Activated CD8-positive, alpha-beta T cell treated with anti-CD3 and anti-CD28 coated beads, Interleukin-2, amount 10 ng/mL, durations not matched to agents 7 days and 5 days (primary cell): Measurements from ENCODE around the gene MED31. TPM values are rescaled to one million over a fixed set of nuclear protein-coding genes. Genes with fewer than 3 reads are reported as not detected.
"Not testable (repeated sequence)": the region's sequence is repeated elsewhere in the genome, so short reads cannot be mapped to it uniquely, and the experiment has no call there.

Source experiments
- ATAC-seq: fragments of 150-1000 bp; cut with Tn5 transposase; one replicate; pipeline ENCODE4 v1.10.0; 2021; ENCODE audit warnings: moderate library complexity
- CTCF ChIA-PET: fragments of 350-600 bp; sonication (Branson Sonifier 250); formaldehyde crosslinking; loops from one replicate; lab custom pipeline; 2021; ENCODE audit warnings: antibody characterized with exemption; lab: Charles Lee
- POLR2A ChIA-PET: fragments of 350-600 bp; sonication (Branson Sonifier 250); formaldehyde crosslinking; loops from one replicate; lab custom pipeline; 2021; ENCODE audit warnings: antibody characterized with exemption; lab: Charles Lee
- DNase-seq: peaks from one replicate; pipeline ENCODE4 v3.0.0-alpha.2; 2020
- H3K27ac Mint-ChIP-seq: one replicate; pipeline ENCODE4 v1.8.0; 2021; ENCODE audit warnings: mild to moderate bottlenecking, mixed read lengths
- H3K27me3 Mint-ChIP-seq: one replicate; pipeline ENCODE4 v1.8.0; 2021; ENCODE audit warnings: low read depth, mixed read lengths
- H3K36me3 Mint-ChIP-seq: one replicate; pipeline ENCODE4 v1.8.0; 2021; ENCODE audit warnings: low read depth, mixed read lengths
- H3K4me1 Mint-ChIP-seq: one replicate; pipeline ENCODE4 v1.8.0; 2021; ENCODE audit warnings: low read depth, mixed read lengths
- H3K4me3 Mint-ChIP-seq: one replicate; pipeline ENCODE4 v1.8.0; 2021; ENCODE audit warnings: mild to moderate bottlenecking, mixed read lengths
- H3K9me3 Mint-ChIP-seq: one replicate; pipeline ENCODE4 v1.8.0; 2022; ENCODE audit warnings: mixed read lengths; ENCODE audit not compliant: insufficient read depth
- total RNA-seq, 2 experiments: library from RNA; stranded (reverse); gene quantifications; one replicate each; pipeline ENCODE4 v1.2.3, GENCODE V29; 2021

The MED31 gene
- total RNA-seq, 2 experiments from 2014 or later: 16.9 to 20.2 TPM

DNA sequence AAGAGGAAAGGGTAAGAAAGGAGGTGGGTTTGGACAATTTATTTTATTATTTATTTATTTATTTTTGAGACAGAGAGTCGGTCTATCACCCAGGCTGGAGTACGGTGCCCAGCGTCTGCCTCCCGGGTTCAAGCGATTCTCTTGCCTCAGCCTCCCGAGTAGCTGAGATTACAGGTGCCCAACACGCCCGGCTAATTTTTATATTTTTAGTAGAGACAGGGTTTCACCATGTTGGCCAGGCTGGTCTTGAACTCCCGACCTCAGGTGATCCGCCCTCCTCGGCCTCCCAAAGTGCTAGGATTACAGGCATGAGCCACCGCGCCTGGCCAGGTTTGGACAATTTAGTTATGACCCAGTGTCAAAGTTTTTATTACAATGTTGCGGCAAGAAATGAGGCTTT lies 11.8 kb upstream of the MED31 start:
- H3K4me3 Mint-ChIP-seq, DNase-seq, CTCF ChIA-PET, H3K9me3 Mint-ChIP-seq, H3K36me3 Mint-ChIP-seq, ATAC-seq, H3K27ac Mint-ChIP-seq, POLR2A ChIA-PET: not testable (repeated sequence)
- Mint-ChIP-seq H3K4me1 (peaks cover 30% of the 10 kb centered on the region), H3K27me3 (peaks cover 16% of the 10 kb centered on the region)

GRCh38 chr17:6661464-6661848 lies 10.1 kb upstream of the MED31 start:
- no peak overlapping the region for H3K27ac Mint-ChIP-seq
- CTCF ChIA-PET: interaction anchor here (0.8 to 1.4 kb wide), 6 partner anchors 11 to 343 kb away, joined by 3 read pairs; no protein-coding TSS in a partner anchor
- peaks cover 37% of the 10 kb centered on the region for H3K4me1 Mint-ChIP-seq
- POLR2A ChIA-PET: interaction anchor here (1.1 kb wide), 1 partner anchor 96 kb away, joined by 3 read pairs; no protein-coding TSS in a partner anchor
- H3K27me3 Mint-ChIP-seq: peaks cover 12% of the 10 kb centered on the region
- ATAC-seq (no peak), DNase-seq (no peak)
- H3K4me3 Mint-ChIP-seq: no peak overlapping the region
- no peaks in the 10 kb centered on the region for H3K9me3 Mint-ChIP-seq
- peaks cover 5% of the 10 kb centered on the region for H3K36me3 Mint-ChIP-seq

- peaks cover 15% of the 10 kb centered on the region for H3K27me3 Mint-ChIP-seq
- DNase-seq (peak; percentile 47), ATAC-seq (no peak)
- peaks cover 5% of the 10 kb centered on the region for H3K36me3 Mint-ChIP-seq
- ChIA-PET POLR2A (interaction anchor here (1.1 kb wide), 1 partner anchor 97 kb away, joined by 3 read pairs; no protein-coding TSS in a partner anchor), CTCF (interaction anchor here (0.7 to 1.2 kb wide), 6 partner anchors 11 to 343 kb away, joined by 3 read pairs; no protein-coding TSS in a partner anchor)
- no peaks in the 10 kb centered on the region for H3K9me3 Mint-ChIP-seq
- peaks cover 37% of the 10 kb centered on the region for H3K4me1 Mint-ChIP-seq
- no peak overlapping the region for H3K27ac Mint-ChIP-seq
- H3K4me3 Mint-ChIP-seq: peak overlapping the region; percentile 0
Measured at GRCh38 chr17:6660805-6661463, 9.5 kb upstream of the MED31 start.

GRCh38 chr17:6660101-6660500 lies 8.7 kb upstream of the MED31 start:
- H3K4me3 Mint-ChIP-seq: no peak overlapping the region
- H3K4me1 Mint-ChIP-seq: peaks cover 44% of the 10 kb centered on the region
- peaks cover 5% of the 10 kb centered on the region for H3K36me3 Mint-ChIP-seq
- no peaks in the 10 kb centered on the region for H3K9me3 Mint-ChIP-seq
- DNase-seq: no peak
- no peak overlapping the region for H3K27ac Mint-ChIP-seq
- ATAC-seq: no peak
- ChIA-PET CTCF (no interaction called here), POLR2A (interaction anchor here (0.6 to 1.1 kb wide), 2 partner anchors 98 to 1514 kb away, joined by 3 read pairs; no protein-coding TSS in a partner anchor)
- H3K27me3 Mint-ChIP-seq: peaks cover 22% of the 10 kb centered on the region

DNA sequence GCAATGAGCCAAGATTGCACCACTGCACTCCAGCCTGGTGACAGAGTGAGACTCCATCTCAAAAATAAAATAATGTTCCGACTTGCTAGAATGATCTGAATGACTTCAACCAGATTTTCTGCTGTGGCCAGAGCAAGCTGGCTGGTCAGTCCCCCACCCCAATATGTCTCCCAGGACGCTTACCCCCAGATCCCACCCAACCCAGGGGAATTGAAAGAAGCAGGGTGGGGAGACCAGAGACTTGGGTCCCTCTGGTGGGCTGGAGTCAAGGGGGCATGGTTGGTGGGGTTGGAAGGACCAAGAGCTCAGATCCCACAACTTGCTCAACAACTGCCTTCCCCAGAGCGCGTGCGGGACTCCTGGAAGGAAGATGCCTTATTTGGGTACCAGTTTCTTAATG lies 7.0 kb upstream of the MED31 start:
- POLR2A ChIA-PET, H3K36me3 Mint-ChIP-seq, H3K27ac Mint-ChIP-seq, DNase-seq, H3K9me3 Mint-ChIP-seq, ATAC-seq: not testable (repeated sequence)
- Mint-ChIP-seq H3K4me3 (peak overlapping the region; percentile 9), H3K4me1 (peaks cover 51% of the 10 kb centered on the region), H3K27me3 (peaks cover 28% of the 10 kb centered on the region)
- CTCF ChIA-PET: interaction anchor here (1.4 kb wide), 1 partner anchor 363 kb away, joined by 3 read pairs; no protein-coding TSS in a partner anchor

- H3K4me1 Mint-ChIP-seq: peaks cover 55% of the 10 kb centered on the region
- no peaks in the 10 kb centered on the region for H3K9me3 Mint-ChIP-seq
- CTCF ChIA-PET: interaction anchor here (0.9 kb wide), 1 partner anchor 9 kb away, joined by 4 read pairs; no protein-coding TSS in a partner anchor
- POLR2A ChIA-PET: interaction anchor here (1.3 kb wide), 1 partner anchor 18 kb away, joined by 3 read pairs; no protein-coding TSS in a partner anchor
- no peak for DNase-seq
- peaks cover 8% of the 10 kb centered on the region for H3K36me3 Mint-ChIP-seq
- no peak for ATAC-seq
- peaks cover 30% of the 10 kb centered on the region for H3K27me3 Mint-ChIP-seq
- peak overlapping the region; percentile 81 for H3K27ac Mint-ChIP-seq
- peak overlapping the region; percentile 86 for H3K4me3 Mint-ChIP-seq
Measured at GRCh38 chr17:6657633-6658287, 6.4 kb upstream of the MED31 start.

DNA sequence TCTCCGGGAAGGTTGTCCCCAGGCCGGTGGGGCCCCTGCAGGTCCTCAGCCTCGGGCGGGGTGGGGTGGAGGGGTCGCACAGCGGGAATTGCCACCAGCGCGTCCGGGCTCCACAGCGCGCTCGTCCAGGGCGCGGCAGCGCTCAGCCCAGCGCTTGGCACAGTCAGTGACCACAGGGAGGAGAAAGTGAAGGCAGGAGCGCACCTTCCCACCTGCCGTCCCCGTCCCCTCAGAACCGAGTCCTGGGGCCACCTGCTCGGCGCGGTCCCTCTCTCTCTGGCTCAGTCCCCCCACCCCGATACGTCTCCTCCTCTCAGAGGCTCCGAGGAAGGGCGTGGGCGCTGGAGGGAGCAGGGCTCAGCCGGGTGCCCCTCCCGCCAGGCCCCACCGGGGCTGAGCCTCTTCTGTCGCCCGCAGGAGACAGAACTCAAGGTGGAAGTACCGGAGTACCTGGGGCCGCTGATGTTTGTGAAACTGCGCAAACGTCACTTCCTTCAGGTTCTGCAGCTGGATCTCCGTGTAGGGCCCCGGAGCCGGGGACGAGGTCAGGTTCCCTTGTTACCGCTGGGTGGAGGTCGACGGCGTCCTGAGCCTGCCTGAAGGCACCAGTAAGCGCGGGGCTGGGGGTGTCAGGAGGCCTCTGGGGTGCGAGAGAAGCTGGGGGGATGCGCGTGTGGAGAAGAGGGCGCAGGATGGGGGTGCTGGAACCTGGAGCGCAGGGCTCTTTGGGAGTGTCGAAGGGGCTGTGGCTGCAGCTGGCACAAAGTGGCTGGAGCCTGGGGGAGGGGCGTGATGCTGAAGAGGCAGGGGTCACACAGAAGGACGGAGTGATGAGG lies 5.6 kb upstream of the MED31 start:
- ATAC-seq: peak; percentile 82
- Mint-ChIP-seq H3K27me3 (peaks cover 23% of the 10 kb centered on the region), H3K4me3 (peak overlapping the region; percentile 86), H3K27ac (peak overlapping the region; percentile 81), H3K4me1 (peaks cover 58% of the 10 kb centered on the region)
- not testable (repeated sequence) for H3K9me3 Mint-ChIP-seq, H3K36me3 Mint-ChIP-seq
- DNase-seq: peak; percentile 71
- ChIA-PET CTCF (interaction anchor here (0.9 kb wide), 1 partner anchor 10 kb away, joined by 4 read pairs; no protein-coding TSS in a partner anchor), POLR2A (interaction anchor here (1.3 kb wide), 1 partner anchor 17 kb away, joined by 3 read pairs; no protein-coding TSS in a partner anchor)

GRCh38 chr17:6655732-6656361 lies 4.4 kb upstream of the MED31 start:
- H3K4me3 Mint-ChIP-seq: peak overlapping the region; percentile 54
- H3K36me3 Mint-ChIP-seq, H3K27ac Mint-ChIP-seq, H3K9me3 Mint-ChIP-seq, POLR2A ChIA-PET, DNase-seq, CTCF ChIA-PET, ATAC-seq: not testable (repeated sequence)
- peaks cover 51% of the 10 kb centered on the region for H3K4me1 Mint-ChIP-seq
- peaks cover 23% of the 10 kb centered on the region for H3K27me3 Mint-ChIP-seq

DNA sequence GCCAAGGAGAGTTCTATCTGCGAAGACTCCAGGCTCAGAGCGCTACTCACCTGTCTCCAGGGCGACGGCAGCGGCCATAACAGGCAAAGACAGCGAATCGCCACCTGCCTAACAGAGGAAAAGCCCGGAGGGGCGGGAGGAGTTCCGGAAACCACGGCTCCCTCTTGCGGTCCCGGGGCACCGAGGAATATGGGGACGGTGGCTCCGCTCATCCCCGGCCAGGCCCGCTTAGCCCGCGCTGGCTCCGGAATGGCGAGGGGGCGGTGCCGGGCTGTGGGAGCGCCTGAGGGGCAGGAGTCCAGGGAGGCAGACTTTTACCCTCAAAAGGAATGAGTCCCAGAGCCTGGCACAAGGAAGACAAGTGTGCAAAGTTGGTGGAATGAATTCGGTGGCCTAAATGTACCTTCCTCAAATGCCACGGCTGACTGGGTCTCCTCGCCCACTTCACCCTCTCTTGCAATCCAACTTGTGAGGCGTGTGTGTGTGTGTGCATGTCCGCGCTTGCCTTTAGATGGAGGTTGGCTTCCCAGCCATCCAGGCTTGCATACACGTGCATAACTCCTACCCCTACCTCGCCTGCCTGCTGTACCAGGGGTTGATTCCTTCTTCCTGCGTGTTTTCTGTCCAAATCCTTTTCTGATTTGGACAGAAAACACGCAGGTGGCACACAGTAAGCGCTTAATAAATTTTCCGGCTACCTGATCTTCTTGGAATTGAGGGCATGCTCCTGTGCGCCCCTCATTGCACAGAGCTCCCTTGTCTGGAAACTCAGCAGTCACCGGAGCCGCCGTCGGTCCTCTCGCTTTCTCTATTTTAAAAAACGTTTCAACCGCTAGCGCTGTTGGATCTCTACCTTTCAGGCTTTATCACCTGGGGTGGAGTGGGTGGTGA lies 3.7 kb upstream of the MED31 start:
- no peak overlapping the region for H3K27ac Mint-ChIP-seq
- DNase-seq (no peak), ATAC-seq (no peak)
- POLR2A ChIA-PET: no interaction called here
- H3K9me3 Mint-ChIP-seq: no peaks in the 10 kb centered on the region
- peak overlapping the region; percentile 54 for H3K4me3 Mint-ChIP-seq
- peaks cover 48% of the 10 kb centered on the region for H3K4me1 Mint-ChIP-seq
- peaks cover 12% of the 10 kb centered on the region for H3K36me3 Mint-ChIP-seq
- peaks cover 23% of the 10 kb centered on the region for H3K27me3 Mint-ChIP-seq
- CTCF ChIA-PET: no interaction called here

- DNase-seq: peak; percentile 47
- POLR2A ChIA-PET: interaction anchor here (0.6 to 2.8 kb wide), 4 partner anchors 12 to 179 kb away, joined by 3 to 36 read pairs (median 10); partner anchors contain the start of genes KIAA0753, TXNDC17 and XAF1
Measured at GRCh38 chr17:6651919-6652452, 581 bp upstream of the MED31 start.

More at GRCh38 chr17:6651919-6652452, 581 bp upstream of the MED31 start:
- peak; percentile 7 for ATAC-seq
- Mint-ChIP-seq H3K4me3 (peak overlapping the region; percentile 97), H3K27ac (no peak overlapping the region), H3K36me3 (peaks cover 31% of the 10 kb centered on the region), H3K9me3 (no peaks in the 10 kb centered on the region), H3K4me1 (peaks cover 51% of the 10 kb centered on the region), H3K27me3 (peaks cover 21% of the 10 kb centered on the region)
- CTCF ChIA-PET: interaction anchor here (0.8 to 1.3 kb wide), 3 partner anchors 10 to 178 kb away, joined by 3 to 7 read pairs (median 5); partner anchors contain the start of gene TXNDC17
